GM19351 (cell line): ENCODE measurements around the gene ELMO1.

ENCODE experiments used
- ATAC-seq: cut with Tn5 transposase; IDR thresholded peaks from one replicate; pipeline ENCODE4 v1.9.1; 2021; ENCODE audit warnings: mild to moderate bottlenecking, moderate library complexity; ENCODE audit not compliant: unreplicated experiment

ELMO1 gene

DNA sequence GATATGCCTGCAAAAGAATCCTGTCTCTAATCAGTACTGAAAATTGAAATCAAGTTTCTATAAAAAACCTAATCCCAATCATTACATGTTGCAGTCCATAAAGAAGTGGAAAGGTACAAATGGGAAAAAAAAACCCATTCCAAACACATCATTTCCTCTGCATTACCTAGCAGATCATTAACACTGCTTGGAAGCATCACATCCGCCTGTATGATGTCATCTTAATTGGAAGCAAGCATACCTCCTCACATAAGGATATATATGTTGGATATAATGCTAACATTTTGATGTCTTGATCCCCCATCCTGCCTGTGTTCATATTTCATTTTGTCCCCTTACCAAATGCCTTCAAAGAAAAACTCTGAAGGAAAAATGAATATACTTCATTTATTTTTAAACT lies 483.0 kb downstream of the ELMO1 start:
- ATAC-seq, result no peak

GRCh38 chr7:36964297-36964696 lies 484.4 kb downstream of the ELMO1 start:
- no peak for ATAC-seq

DNA sequence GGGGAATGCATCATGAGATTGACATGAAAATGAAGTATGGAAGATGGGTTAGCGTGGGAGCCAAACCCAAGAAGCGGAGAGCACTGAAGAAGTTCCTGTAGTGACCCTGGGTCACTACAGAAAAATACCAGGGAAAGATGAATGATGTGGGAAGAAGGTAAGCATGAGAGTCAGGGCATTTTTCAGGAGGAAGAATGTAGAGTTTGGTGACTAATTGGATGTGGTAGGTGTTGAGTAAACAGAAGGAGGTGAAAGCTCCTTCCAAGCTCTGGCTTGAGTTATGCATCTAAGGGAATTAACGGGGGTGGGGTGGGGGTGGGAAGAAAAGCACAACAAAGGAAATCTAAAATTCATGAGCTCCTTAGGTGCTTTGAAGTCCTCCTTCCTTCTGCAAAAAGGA lies 486.3 kb downstream of the ELMO1 start:
- ATAC-seq, result no peak

DNA sequence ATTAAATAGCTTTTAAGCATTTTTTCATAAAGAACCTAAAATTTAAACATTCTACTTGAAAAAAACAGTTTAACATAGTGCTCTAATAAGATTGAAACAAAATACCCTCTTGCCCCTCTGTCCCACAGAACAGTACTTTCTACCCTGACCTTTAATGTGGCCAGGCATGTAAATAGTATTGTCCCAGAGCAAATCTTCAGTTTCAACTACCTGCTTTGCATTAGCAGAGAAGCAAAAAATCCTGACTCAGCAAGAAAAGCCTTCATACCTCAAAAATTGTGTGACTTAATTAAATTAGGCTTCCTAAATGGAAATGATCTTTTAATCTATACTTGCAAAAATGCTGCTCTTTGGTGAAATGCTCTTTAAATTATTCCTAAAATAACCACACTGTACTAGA lies 487.0 kb downstream of the ELMO1 start:
- ATAC-seq, result peak; percentile 40

- no peak for ATAC-seq
Measured at GRCh38 chr7:36961097-36961496, 487.6 kb downstream of the ELMO1 start.

DNA sequence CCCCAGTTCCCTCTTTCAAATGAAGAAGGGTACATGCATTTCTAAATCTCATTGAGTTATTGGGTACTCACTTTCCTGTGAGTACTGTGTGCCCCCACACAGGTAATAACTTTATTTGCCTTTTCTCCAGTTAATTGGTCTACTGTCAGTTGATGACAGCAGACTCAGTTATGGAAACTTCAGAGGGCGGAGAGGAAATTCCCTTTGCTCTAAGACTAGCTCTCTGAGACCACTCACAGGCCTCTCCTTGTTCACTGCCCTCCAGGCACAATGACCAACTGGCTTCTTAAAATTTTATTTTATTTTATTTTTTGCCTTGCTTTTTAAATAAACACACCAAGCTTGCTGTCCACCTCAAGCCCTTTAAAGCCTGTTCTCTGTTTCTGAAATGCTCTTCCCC lies 488.6 kb downstream of the ELMO1 start:
- ATAC-seq, result no peak

GRCh38 chr7:36958111-36958733 lies 490.4 kb downstream of the ELMO1 start:
- no peak for ATAC-seq

DNA sequence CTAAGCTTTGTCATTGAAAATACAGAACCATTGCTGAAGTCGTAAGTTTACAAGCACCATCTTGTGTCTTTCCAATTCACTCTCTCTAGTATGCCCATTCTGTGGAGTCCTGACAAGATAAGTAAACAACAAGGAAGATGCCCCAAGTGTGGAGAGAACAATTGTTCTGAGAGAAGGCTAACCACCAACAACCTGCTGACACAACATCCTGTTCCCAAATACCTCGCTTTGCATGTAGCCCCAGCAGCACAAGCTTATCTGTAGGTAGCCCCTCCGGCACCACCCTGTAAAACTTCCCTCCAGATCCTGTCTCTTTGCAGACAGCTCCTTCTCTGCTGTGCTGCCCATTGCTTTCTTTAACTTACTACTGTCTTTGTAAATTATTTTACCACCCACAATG lies 491.0 kb downstream of the ELMO1 start:
- ATAC-seq, result no peak

- ATAC-seq, result no peak
Measured at GRCh38 chr7:36956814-36957213, 491.9 kb downstream of the ELMO1 start.

DNA sequence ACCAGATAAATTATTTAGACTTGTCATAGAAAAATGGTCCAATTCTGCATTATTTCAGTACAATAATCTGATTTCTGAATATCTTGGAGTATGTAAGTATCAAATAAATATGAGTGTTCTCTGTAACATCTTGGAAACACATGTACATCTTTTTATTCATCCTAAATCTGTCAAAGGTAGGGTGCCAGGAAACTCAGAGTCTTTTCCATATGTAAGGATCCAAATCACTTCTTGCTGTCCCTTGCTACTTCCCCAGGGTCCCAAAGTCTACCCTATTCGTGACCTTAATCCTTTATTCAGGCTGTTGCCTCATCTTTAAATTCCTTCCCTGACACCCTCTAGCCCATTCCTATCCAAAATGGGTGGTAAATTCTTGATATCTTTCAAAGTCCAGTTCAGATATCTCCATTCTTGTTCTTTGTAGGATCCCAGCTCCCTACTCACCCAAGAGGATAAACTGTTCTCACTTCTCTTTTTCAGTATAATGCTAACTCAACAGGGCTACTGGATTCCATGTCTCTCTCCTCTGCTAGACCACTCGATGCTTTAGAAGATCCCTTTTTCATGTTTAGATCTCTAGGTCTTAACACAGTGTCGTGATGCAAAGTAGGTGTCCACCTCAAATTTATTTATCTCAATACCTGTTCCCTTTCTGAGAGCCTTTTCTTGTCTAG lies 493.1 kb downstream of the ELMO1 start:
- ATAC-seq, result no peak

DNA sequence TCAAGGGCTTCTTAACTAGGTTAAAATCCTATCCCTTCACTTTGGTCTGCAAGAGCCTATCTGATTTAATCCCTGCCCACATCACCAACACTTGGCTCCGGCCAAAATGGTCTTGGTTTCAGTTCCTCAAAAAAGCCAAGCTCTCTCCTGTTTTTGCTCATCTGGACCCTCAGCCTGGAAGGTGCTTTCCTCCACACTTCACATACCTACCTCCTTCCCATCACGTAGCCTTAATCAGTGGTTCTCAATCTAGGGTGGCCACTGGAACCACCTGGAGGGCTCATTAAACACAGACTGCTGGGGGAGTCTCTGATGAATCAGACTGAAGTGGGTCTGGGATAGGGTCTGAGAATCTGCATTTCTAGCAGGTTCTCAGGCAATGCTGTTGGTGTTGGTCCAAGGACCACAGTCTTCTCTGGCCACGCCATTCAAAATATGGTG lies 497.4 kb downstream of the ELMO1 start:
- peak; percentile 89 for ATAC-seq

DNA sequence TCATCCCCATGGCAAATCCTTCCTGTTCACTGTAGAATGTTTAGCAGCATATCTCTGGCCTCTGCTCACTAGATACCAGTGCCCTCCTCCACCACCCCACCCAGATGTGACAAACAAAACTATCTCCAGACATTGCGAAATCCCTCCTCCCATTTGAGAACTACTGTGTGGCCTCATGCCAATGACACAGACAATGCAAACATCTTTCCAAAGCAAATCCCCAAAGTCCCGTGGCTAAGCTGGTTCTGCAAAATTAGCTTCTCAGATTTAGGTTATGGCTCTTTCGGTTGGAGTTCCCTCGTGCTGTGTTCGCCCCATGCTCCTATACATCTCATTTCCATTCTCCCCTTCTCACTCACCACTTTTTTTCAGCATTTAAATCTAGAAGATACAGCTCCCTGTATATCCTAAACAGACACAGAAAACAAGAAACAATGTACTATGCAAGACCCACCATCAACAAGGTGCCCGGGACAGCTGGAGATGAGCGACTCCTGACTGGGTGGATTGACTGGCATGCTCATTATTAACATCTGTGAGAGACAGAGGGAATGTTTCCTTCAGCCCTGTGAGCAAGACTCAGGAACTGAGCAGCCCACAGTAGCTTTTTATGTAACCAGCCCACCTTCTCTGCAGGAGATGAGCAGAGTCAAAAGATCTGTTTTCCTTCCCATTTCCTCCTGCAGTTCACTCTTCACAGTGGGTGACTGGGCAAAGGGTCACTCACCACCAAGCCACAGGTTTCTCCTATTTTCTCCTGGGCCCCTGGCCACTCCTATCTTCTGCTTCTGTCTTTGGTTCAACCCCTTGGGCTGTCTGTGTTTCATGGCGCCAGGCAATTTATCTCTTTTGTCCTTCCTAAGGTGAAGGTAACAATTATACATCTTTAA lies 498.7 kb downstream of the ELMO1 start:
- ATAC-seq, result no peak

DNA sequence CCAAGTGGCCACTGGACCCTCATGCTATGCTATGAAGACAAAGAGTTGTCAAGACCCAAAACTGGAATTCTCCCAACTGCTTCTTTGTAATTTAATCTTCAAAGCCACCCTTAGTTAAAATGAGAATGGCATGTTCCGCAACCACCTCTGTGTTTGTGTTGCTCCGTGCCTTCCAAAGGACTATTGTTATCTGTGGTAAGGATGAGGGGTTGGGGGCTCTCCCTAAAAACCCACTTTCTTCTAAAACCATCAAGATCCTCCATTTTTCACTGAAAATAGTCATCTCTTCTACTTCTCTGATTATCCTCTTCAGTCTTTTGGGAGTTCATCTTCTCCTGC lies 502.3 kb downstream of the ELMO1 start:
- no peak for ATAC-seq

DNA sequence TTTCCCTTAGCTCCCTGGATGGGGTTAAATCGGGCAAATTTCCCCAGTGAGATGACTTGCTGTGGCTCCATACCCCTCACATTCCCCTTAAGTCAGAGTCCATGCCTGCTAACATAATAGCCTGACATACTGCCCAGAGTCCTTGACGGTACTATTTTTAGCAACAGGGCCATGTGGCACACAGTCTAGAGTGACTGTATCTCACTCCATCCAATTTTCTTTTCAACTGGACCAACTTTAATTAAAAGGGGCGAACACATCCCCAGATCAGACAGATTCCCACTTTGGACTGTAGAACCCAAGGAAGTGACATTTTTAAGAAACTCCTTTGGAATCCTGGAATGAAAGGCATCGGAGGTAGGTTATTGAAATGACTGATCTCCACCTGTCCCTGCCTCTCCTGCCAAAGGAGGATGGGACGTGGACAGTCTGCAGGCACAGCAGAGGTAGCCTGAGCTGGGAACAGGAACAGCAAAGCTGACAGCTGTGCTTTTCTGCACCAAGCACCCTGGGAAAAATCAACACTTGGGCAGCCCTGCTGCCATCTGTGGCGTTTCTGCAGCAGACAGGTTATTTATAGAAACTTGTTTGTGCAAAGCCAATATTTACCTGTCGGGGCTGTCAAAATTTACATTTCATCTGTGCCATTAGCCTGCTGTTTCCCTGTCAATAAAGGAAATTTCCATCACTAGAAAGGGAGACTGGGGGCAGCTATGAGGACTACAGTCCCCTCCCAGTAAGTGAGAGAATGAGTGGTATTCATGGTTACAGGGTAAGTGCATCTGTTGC lies 502.9 kb downstream of the ELMO1 start:
- ATAC-seq, result no peak

DNA sequence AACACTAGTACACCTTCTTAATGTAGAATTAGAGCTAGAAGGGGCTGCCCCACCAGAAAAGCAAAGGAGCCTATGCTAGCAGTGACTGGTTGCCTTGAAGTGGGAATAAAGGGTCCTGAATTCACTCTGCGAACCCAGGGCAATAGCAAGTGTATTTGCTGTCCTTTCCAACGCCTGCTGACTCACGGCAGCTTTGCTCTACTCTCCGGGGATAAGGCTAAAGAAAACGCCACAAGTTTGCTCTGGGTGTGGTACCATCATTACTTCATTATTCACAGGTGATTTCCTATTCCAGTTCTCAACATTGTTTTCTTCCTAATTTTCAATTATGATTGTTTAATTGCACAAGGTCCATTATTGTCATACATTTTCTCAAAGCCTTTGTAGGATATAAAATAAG lies 503.8 kb downstream of the ELMO1 start:
- ATAC-seq, result no peak

DNA sequence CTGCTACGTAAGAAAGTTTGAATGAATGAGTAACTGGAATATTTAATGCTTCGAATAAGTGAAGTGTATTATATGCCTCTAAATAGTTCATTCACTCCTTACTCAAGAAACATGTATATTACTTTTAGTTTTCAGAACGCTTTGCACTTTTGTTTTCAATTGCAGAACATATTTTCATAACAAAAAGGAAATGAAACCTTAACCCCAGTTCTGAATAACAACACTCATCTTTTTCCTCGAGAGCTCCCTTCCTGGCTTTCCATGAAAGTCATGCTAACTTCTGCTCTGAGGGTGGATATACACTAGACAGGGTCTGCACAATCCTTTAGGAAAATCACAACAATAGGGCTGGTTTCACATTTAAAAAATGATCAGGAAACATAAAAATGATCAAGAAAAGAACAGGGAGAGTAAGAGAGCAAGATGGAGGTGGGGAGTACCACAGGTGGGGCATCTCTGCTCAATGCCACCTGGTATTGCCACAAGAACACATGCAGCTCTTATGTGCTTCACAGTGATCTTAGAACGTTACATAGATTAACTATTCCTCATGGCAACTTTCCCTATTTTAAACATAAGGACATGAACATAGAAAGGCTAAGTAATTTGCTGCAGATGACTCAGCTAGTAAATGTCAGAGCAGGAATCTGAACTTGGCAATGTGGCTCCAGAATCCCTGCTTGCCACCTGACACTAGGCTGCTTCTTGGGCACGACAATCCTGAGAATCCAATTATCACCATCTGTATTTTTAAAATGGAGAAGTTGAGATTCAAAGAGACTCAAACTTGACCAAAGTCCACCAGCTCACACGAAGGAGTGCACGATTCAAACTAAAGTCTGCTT lies 504.9 kb downstream of the ELMO1 start:
- ATAC-seq, result peak; percentile 62

DNA sequence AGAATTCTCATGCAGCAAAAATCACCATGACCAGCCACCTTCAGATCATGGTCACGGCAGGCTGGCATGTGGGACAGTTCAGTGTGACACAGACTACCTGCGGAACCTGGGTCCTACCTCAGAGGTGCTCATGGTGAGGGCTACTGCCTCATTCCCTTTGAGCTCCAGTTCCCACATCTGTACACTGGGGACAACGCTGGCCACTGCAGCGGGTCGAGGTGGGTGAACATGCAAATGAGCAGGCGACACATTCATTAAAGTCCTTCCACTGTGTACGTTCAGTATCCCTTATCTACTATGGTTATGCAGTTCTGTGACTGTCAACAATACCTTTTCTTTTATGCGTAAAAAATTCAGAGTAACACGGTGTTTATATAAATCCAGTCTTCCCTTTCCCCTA lies 505.7 kb downstream of the ELMO1 start:
- ATAC-seq, result no peak

- ATAC-seq, result no peak
Measured at GRCh38 chr7:36942541-36942940, 506.1 kb downstream of the ELMO1 start.

- ATAC-seq, result no peak
Measured at GRCh38 chr7:36942025-36942424, 506.6 kb downstream of the ELMO1 start.

GRCh38 chr7:36941359-36941758 lies 507.3 kb downstream of the ELMO1 start:
- ATAC-seq, result no peak
